Keratinocyte (primary cell): ENCODE results near the gene ANKRD55. TPM values are rescaled to one million over a fixed set of nuclear protein-coding genes. Genes with fewer than 3 reads are reported as not detected.

Source experiments
- DNase-seq: peaks from one replicate; pipeline ENCODE4 v3.0.0-alpha.2; 2011; ENCODE audit warnings: low read depth, missing footprints, low spot score
- FAIRE-seq: peaks from 2 replicates; lab custom pipeline; 2011; peaks lifted over from hg19 to GRCh38; lab: Jason Lieb, UNC
- H2AFZ ChIP-seq: 2 replicates; pipeline ENCODE4 v1.6.0; 2012; ENCODE audit warnings: low read length, control low read depth, inconsistent platforms; ENCODE audit not compliant: control insufficient read depth
- H3K27ac ChIP-seq: 2 replicates; pipeline ENCODE4 v1.5.1; 2011; ENCODE audit warnings: low read length; ENCODE audit not compliant: control insufficient read depth, insufficient read depth
- H3K27me3 ChIP-seq: 3 replicates; pipeline ENCODE4 v1.6.0; 2011; ENCODE audit warnings: low read length; ENCODE audit not compliant: control insufficient read depth, insufficient read depth; ENCODE audit errors: extremely low read depth
- H3K36me3 ChIP-seq, 2 experiments: 2 replicates in 1 of 2; 3 replicates in 1 of 2; pipeline ENCODE4 v1.5.1; 2011; ENCODE audit warnings: low read length in 2 of 2, mild to moderate bottlenecking in 1 of 2; ENCODE audit not compliant: control insufficient read depth in 2 of 2, insufficient read depth in 2 of 2; ENCODE audit errors: extremely low read depth in 1 of 2
- H3K4me1 ChIP-seq: 3 replicates; pipeline ENCODE4 v1.5.1; 2011; ENCODE audit warnings: low read length; ENCODE audit not compliant: control insufficient read depth, insufficient read depth; ENCODE audit errors: extremely low read depth
- H3K4me2 ChIP-seq: 3 replicates; pipeline ENCODE4 v1.6.0; 2011; ENCODE audit warnings: low read depth, low read length; ENCODE audit not compliant: control insufficient read depth, insufficient read depth; ENCODE audit errors: extremely low read depth
- H3K4me3 ChIP-seq, 3 experiments: fragments of 200-600 bp in 1 of 3; sonication (generic) in 1 of 3; 2 replicates in 2 of 3; 3 replicates in 1 of 3; pipeline ENCODE4 v1.5.1; 2011 to 2016; ENCODE audit warnings: low read length in 3 of 3, mild to moderate bottlenecking in 3 of 3, control low read depth in 2 of 3, inconsistent platforms in 1 of 3, low read depth in 1 of 3, mixed read lengths in 1 of 3, mixed run types in 1 of 3, moderate library complexity in 1 of 3; ENCODE audit not compliant: control insufficient read depth in 2 of 3, insufficient read depth in 2 of 3; ENCODE audit errors: extremely low read depth in 1 of 3
- H3K79me2 ChIP-seq: 2 replicates; pipeline ENCODE4 v1.6.0; 2012; ENCODE audit warnings: low read length; ENCODE audit not compliant: control insufficient read depth, insufficient read depth
- H3K9ac ChIP-seq: 3 replicates; pipeline ENCODE4 v1.6.0; 2011; ENCODE audit warnings: low read length; ENCODE audit not compliant: control insufficient read depth, insufficient read depth; ENCODE audit errors: extremely low read depth
- H3K9me1 ChIP-seq: 3 replicates; pipeline ENCODE4 v1.6.0; 2011; ENCODE audit warnings: low read length; ENCODE audit not compliant: control insufficient read depth, insufficient read depth; ENCODE audit errors: extremely low read depth
- H3K9me3 ChIP-seq: 2 replicates; pipeline ENCODE4 v1.5.1; 2012; ENCODE audit warnings: low read depth, low read length; ENCODE audit not compliant: control insufficient read depth
- H4K20me1 ChIP-seq: 3 replicates; pipeline ENCODE4 v1.6.0; 2011; ENCODE audit warnings: low read length; ENCODE audit not compliant: control insufficient read depth, insufficient read depth; ENCODE audit errors: extremely low read depth
- EZH2 ChIP-seq: IDR thresholded peaks from one replicate; pipeline ENCODE4 v1.6.1; 2012; ENCODE audit warnings: inconsistent platforms, mild to moderate bottlenecking, low read length, moderate library complexity
- dilution Hi-C: fragments of 300-500 bp; cut with MboI; formaldehyde crosslinking; loops from one replicate; pipeline ENCODE4 v1.7.0; 2020; ENCODE audit warnings: low sequenced_read_pairs; ENCODE audit not compliant: extremely low pct_ligation_motif_present
- polyA plus RNA-seq, 5 experiments: library from polyadenylated mRNA; depleted of rRNA in 3 of 5; stranded (reverse) in 3 of 5; stranded (forward) in 1 of 5; unstranded in 1 of 5; fragments of >200 nt; gene quantifications; 1 replicate in 1 of 5; 2 replicates in 3 of 5; 3 replicates in 1 of 5; pipeline versions ENCODE4 v1.2.1 to v1.2.3, GENCODE V29; 2011 to 2012; ENCODE audit warnings: missing spikeins in 2 of 5, low read depth in 1 of 5, low replicate concordance in 1 of 5
- TF ChIP-seq, protein P1 (sequence below), 3 experiments: IDR thresholded peaks in 1 of 3; conservative IDR thresholded peaks in 1 of 3; optimal IDR thresholded peaks in 1 of 3; 2 replicates in 2 of 3; 3 replicates in 1 of 3; pipeline versions ENCODE3 to v1.5.1; 2011; ENCODE audit warnings: low read length in 3 of 3, mild to moderate bottlenecking in 3 of 3, moderate library complexity in 2 of 3, control low read depth in 1 of 3, inconsistent platforms in 1 of 3; ENCODE audit not compliant: insufficient read depth in 2 of 3; ENCODE audit errors: extremely low read depth in 1 of 3

The ANKRD55 gene
- polyA plus RNA-seq, 1 donor (not counting 4 experiments of a cell fraction or from before 2014, with no cell fraction given): not detected

DNA sequence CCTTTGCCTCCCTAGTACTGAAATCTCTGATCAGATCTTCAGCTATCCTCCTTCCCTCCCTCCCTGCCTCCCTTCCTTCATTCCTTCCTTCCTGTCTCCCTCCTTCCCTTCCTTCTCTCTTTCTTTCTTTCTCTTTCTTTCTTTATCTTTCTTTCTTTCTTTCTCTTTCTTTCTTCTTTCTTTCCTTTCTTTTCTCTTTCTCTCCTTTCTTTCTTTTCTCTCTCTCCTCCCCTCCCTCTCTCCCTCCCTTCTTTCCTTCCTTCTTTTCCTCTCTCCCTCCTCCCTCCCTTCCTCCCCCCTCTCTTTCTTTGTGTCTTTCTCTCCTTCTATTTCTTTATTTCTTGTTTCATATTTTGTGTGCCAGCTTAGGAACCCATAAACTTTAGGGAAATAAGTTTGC, 23.9 kb upstream of the ANKRD55 start:
- no peaks in the 10 kb centered on the region for H3K27me3 ChIP-seq
- no peak for DNase-seq
- no peak overlapping the region for H3K9ac ChIP-seq
- H3K9me1 ChIP-seq: no peaks in the 10 kb centered on the region
- H3K9me3 ChIP-seq: no peaks in the 10 kb centered on the region
- no peak overlapping the region for H2AFZ ChIP-seq
- H4K20me1 ChIP-seq: no peaks in the 10 kb centered on the region
- no peak overlapping the region for H3K27ac ChIP-seq
- H3K4me1 ChIP-seq: peaks cover 6% of the 10 kb centered on the region
- H3K79me2 ChIP-seq: no peaks in the 10 kb centered on the region
- dilution Hi-C loops: no loop called here
- H3K4me3 ChIP-seq: no peak overlapping the region
- FAIRE-seq: no peak
- no peak overlapping the region for H3K4me2 ChIP-seq
- H3K36me3 ChIP-seq: no peaks in the 10 kb centered on the region
- TF ChIP-seq EZH2: no peak
- TF ChIP-seq, protein P1, sequence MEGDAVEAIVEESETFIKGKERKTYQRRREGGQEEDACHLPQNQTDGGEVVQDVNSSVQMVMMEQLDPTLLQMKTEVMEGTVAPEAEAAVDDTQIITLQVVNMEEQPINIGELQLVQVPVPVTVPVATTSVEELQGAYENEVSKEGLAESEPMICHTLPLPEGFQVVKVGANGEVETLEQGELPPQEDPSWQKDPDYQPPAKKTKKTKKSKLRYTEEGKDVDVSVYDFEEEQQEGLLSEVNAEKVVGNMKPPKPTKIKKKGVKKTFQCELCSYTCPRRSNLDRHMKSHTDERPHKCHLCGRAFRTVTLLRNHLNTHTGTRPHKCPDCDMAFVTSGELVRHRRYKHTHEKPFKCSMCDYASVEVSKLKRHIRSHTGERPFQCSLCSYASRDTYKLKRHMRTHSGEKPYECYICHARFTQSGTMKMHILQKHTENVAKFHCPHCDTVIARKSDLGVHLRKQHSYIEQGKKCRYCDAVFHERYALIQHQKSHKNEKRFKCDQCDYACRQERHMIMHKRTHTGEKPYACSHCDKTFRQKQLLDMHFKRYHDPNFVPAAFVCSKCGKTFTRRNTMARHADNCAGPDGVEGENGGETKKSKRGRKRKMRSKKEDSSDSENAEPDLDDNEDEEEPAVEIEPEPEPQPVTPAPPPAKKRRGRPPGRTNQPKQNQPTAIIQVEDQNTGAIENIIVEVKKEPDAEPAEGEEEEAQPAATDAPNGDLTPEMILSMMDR (optimal IDR thresholded peaks at IDR 0.05 in 1 of 3, IDR thresholded peaks at IDR 0.05 in 1 of 3, conservative IDR thresholded peaks at IDR 0.05 in 1 of 3; ENCODE audit: extremely low read depth in 1 of 3, insufficient read depth in 2 of 3, low read length in 3 of 3): no peak

DNA sequence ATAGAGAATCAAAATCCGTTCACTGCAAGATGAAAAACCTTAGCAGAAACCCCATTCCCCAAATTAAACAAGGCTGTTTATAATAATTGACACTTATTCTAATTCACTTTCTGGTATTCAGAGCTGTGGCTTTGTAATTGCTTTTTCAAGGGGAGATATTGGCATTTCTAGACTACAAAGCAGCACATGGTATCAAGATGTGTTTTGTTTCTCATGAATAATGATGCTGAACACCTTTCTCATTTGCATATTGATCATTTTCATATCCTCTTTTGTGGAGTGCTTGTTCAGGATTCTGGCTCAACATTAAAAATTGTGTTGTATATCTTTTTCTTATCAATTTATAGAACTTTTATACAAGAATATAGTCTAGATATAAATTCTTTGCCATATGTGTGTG, 22.4 kb upstream of the ANKRD55 start:
- H3K4me3 ChIP-seq: no peak overlapping the region
- H3K79me2 ChIP-seq: no peaks in the 10 kb centered on the region
- no peak overlapping the region for H3K9ac ChIP-seq
- no peaks in the 10 kb centered on the region for H3K27me3 ChIP-seq
- no peak for FAIRE-seq
- H3K4me2 ChIP-seq: no peak overlapping the region
- dilution Hi-C loops: no loop called here
- no peaks in the 10 kb centered on the region for H4K20me1 ChIP-seq
- H3K4me1 ChIP-seq: peaks cover 6% of the 10 kb centered on the region
- H3K9me1 ChIP-seq: no peaks in the 10 kb centered on the region
- DNase-seq: no peak
- TF ChIP-seq, protein P1 (optimal IDR thresholded peaks at IDR 0.05 in 1 of 3, IDR thresholded peaks at IDR 0.05 in 1 of 3, conservative IDR thresholded peaks at IDR 0.05 in 1 of 3; ENCODE audit: extremely low read depth in 1 of 3, insufficient read depth in 2 of 3, low read length in 3 of 3): no peak
- TF ChIP-seq EZH2: no peak
- no peaks in the 10 kb centered on the region for H3K36me3 ChIP-seq
- no peaks in the 10 kb centered on the region for H3K9me3 ChIP-seq
- H3K27ac ChIP-seq: no peak overlapping the region
- no peak overlapping the region for H2AFZ ChIP-seq
